HG03565 (cell line): ENCODE data around the gene PBLD.

Source experiments
- ATAC-seq: cut with Tn5 transposase; IDR thresholded peaks from one replicate; pipeline ENCODE4 v1.9.1; 2021; ENCODE audit warnings: mild to moderate bottlenecking, moderate library complexity; ENCODE audit not compliant: unreplicated experiment

The PBLD gene

DNA sequence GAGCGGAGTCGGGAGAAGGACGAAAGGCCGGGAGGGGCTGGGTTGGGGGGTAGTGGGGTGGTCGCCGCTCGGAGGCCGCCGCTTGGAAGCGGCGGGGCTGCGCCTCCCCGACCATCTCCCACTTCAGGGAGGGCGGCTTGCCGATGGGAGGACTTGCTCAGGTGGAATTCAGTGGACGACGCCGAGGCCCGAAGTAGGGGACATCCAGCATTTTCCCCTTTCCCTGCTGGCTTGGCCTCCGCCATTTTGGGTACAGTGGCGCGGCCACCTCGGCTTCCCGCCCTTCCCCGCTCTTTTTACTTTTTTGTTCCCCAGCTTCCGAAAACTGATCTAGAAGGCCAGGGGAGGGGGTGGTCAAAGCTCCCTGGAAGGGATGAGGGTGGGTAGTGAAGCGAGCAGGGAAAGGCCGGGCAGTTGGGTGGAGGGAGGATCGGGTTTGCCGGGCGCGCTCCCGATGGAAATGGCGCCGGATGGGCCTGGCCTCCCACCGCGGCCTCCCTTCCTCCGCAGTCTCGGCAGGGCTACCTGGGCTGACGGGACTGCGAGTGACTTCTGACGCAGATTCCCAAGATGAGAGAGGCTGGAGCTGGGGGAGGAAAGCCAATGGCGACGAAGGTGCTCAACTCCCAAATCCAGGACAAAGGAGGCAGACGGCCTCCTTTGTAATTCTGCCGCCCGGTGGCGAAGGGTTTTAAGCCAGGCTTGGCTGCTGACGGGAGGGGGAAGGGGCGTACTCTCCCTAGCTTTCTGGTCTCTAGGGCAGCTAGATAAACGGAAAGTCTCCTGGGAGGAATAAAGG lies at the start of gene PBLD:
Gene PBLD (minus strand): TSS at position 670 of the 799 bp plus-strand sequence. CDS start 26,084 bp downstream, outside the sequence.
- no peak for ATAC-seq

GRCh38 chr10:68371604-68372003 lies 38.9 kb upstream of the PBLD start:
- ATAC-seq, result no peak

GRCh38 chr10:68367121-68367520 lies 34.4 kb upstream of the PBLD start:
- ATAC-seq, result no peak

DNA sequence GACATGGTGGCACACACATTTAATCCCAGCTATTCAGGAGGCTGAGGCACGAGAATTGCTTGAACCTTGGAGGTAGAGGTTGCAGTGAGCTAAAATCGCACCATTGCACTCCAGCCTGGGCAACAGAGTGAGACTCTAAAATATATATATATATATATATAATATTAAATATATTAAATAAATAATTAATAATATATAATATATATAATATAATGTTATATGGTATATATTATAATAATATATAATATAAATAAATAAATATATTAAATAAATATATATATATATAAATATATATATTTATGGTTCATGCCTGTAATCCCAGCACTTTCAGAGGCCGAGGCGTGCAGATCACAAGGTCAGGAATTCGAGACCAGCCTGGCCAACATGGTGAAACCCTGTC lies 33.9 kb upstream of the PBLD start:
- ATAC-seq, result no peak

GRCh38 chr10:68365611-68366010 lies 32.9 kb upstream of the PBLD start:
- ATAC-seq, result no peak

- ATAC-seq, result no peak
These were observed 31.6 kb upstream of the PBLD start for GRCh38 chr10:68364101-68364886.

DNA sequence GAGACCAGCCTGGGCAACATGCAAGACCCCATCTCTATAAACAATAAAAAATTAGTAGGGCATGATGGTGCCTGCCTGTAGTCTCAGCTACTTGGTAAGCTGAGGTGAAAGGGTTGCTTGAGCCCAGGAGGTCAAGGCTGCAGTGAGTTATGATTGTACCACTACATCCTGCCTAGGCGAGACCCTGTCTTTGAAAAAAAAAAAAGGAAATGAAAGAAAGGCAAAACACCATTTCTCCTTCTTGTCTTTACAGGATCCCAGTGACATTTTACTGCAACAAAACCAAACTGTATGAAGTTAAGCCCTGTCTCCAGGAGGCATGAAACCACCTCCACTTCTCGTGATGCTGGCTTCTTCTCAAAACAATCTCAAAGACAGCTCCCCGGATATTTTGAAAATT lies 29.9 kb upstream of the PBLD start:
- ATAC-seq, result no peak

- ATAC-seq, result no peak
These were observed 26.5 kb upstream of the PBLD start for GRCh38 chr10:68359189-68359588.

DNA sequence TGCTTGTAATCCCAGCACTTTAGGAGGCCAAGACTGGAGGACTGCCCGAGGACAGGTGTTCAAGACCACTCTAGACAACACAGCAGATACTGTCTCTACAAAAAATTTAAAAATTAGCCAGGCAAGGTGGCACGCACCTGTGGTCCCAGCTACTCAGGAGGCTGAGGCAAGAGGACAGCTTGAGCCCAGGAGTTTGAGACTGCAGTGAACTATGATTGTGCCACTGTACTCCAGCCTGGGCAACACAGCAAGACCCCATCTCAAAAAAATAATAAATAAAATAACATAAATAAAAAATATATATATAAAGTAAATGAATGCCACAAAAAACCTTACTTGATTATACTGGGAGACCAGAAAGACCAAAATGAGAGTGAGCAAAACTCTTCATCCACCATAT lies 20.8 kb upstream of the PBLD start:
- ATAC-seq, result no peak

DNA sequence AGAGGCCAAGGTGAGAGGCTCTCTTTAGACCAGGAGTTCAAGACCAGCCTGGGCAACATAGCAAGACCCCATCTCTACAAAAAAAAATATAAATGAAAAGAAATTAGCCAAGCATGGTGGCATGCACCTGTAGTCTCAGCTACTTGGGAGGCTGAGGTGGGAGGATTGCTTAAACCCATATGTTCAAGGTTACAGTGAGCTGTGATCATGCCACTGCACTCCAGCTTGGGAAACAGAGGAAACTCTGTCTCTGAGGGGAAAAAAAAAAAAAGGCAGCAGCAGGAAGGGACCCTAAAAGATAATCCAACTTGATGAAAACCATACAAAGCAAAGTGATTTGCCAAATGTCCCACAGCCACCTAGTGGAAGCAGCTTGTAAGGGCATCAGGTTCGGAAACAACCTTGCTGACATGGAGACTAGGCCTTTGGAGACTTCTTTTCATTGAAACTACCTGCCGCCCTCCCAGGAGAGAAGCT lies 15.6 kb upstream of the PBLD start:
- ATAC-seq, result peak; percentile 50

- ATAC-seq, result no peak
These were observed 14.0 kb upstream of the PBLD start for GRCh38 chr10:68346774-68347173.

- no peak for ATAC-seq
These were observed 12.9 kb upstream of the PBLD start for GRCh38 chr10:68345621-68346020.

- ATAC-seq, result no peak
These were observed 10.3 kb upstream of the PBLD start for GRCh38 chr10:68342909-68343516.

- ATAC-seq, result no peak
These were observed 7.8 kb upstream of the PBLD start for GRCh38 chr10:68340358-68341080.

DNA sequence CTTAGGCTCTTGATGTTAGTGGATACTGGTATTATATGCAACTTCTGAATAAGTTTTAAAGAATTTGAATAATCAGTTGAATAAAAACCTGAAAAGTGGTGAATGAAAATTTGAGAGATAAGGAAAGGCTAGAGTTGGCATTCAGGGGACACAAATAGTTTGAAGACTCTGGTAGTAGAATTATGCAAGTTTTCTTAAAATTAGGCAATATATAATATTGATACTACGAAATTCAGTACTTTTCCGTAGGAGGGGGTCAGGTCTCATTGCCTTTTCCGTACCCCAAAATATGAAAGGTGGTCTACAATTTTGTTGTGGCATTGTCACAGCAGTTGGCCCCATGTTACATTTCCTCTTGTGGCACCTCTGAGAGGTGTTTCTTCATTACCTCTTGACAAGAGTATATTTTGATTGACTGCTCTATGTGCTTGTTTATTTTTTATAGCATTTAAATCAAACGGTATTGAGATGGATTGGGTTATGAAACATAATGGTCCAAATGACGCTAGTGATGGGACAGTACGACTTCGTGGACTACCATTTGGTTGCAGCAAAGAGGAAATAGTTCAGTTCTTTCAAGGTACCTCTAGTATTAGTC lies 4.1 kb upstream of the PBLD start:
- ATAC-seq, result no peak

GRCh38 chr10:68334672-68335467 lies 2.1 kb upstream of the PBLD start:
- ATAC-seq, result no peak

- no peak for ATAC-seq
These were observed 1.0 kb upstream of the PBLD start for GRCh38 chr10:68333440-68334431.

- no peak for ATAC-seq
These were observed 299 bp upstream of the PBLD start for GRCh38 chr10:68333058-68333395.
